Mesendoderm (in vitro differentiated cells): ENCODE measurements around the gene SOHLH1.

ENCODE experiments used
- DNase-seq: peaks from one replicate; pipeline ENCODE4 v3.0.0; 2013
- H2AK5ac ChIP-seq: 2 replicates; pipeline ENCODE4 v1.6.1; 2013; ENCODE audit warnings: low read length, inconsistent platforms
- H2BK120ac ChIP-seq: 2 replicates; pipeline ENCODE4 v1.6.1; 2013; ENCODE audit warnings: low read depth, mild to moderate bottlenecking, low read length, moderate library complexity, mixed read lengths
- H2BK15ac ChIP-seq: replicated peaks from 2 replicates; pipeline ENCODE4 v1.6.1; 2013; ENCODE audit warnings: low read depth, mild to moderate bottlenecking, moderate library complexity
- H2BK5ac ChIP-seq: 2 replicates; pipeline ENCODE4 v1.6.1; 2013; ENCODE audit warnings: low read length, inconsistent platforms
- H3K18ac ChIP-seq: 2 replicates; pipeline ENCODE4 v1.6.1; 2013; ENCODE audit warnings: mild to moderate bottlenecking, low read length, mixed read lengths
- H3K23ac ChIP-seq: one replicate; pipeline ENCODE4 v1.6.1; 2013; ENCODE audit warnings: low read length
- H3K27ac ChIP-seq: 2 replicates; pipeline ENCODE4 v1.5.1; 2013; ENCODE audit warnings: low read depth, mild to moderate bottlenecking, inconsistent platforms, low read length, moderate library complexity
- H3K27me3 ChIP-seq: 2 replicates; pipeline ENCODE4 v1.6.1; 2013; ENCODE audit warnings: low read length, control low read depth, mild to moderate bottlenecking, inconsistent platforms; ENCODE audit not compliant: insufficient read depth, poor library complexity
- H3K36me3 ChIP-seq: 2 replicates; pipeline ENCODE4 v1.6.1; 2013; ENCODE audit warnings: low read length, inconsistent platforms; ENCODE audit not compliant: control insufficient read depth, insufficient read depth
- H3K4ac ChIP-seq: one replicate; pipeline ENCODE4 v1.6.1; 2013; ENCODE audit warnings: low read depth, mild to moderate bottlenecking, low read length, moderate library complexity
- H3K4me1 ChIP-seq: 2 replicates; pipeline ENCODE4 v1.6.1; 2013; ENCODE audit warnings: low read depth, low read length, inconsistent platforms; ENCODE audit not compliant: control insufficient read depth
- H3K4me2 ChIP-seq: 2 replicates; pipeline ENCODE4 v1.6.1; 2013; ENCODE audit warnings: low read length
- H3K4me3 ChIP-seq: 2 replicates; pipeline ENCODE4 v1.5.1; 2013; ENCODE audit warnings: mild to moderate bottlenecking, low read length
- H3K56ac ChIP-seq: one replicate; pipeline ENCODE4 v1.6.1; 2013; ENCODE audit warnings: low read length
- H3K79me1 ChIP-seq: 2 replicates; pipeline ENCODE4 v1.6.1; 2013; ENCODE audit warnings: low read length, inconsistent platforms
- H3K79me2 ChIP-seq: 2 replicates; pipeline ENCODE4 v1.6.1; 2013; ENCODE audit warnings: mild to moderate bottlenecking, low read length; ENCODE audit not compliant: control insufficient read depth, insufficient read depth
- H3K9ac ChIP-seq: 2 replicates; pipeline ENCODE4 v1.6.1; 2013; ENCODE audit warnings: low read length, inconsistent platforms
- H4K5ac ChIP-seq: one replicate; pipeline ENCODE4 v1.6.1; 2013; ENCODE audit warnings: low read length
- H4K8ac ChIP-seq: one replicate; pipeline ENCODE4 v1.6.1; 2013; ENCODE audit warnings: low read depth, mild to moderate bottlenecking, control low read depth, low read length, moderate library complexity
- WGBS: extraction: QIAGEN DNeasy Blood & Tissue Kit; methylation state at CpG from one replicate; pipeline ENCODE4 v1.1.7; 2013; ENCODE audit warnings: low lambda C conversion rate, missing lambda C conversion rate; ENCODE audit not compliant: insufficient coverage; ENCODE audit errors: extremely low coverage; 5-methylcytosine and 5-hydroxymethylcytosine counted together

SOHLH1 gene

GRCh38 chr9:135744333-135745070 is 45.2 kb upstream of the SOHLH1 start:
- Histone ChIP-seq H4K8ac (no peak overlapping the region), H3K27me3 (no peaks in the 10 kb centered on the region), H3K27ac (no peak overlapping the region), H3K23ac (no peak overlapping the region), H2AK5ac (no peak overlapping the region), H2BK15ac (no peak overlapping the region), H3K9ac (no peak overlapping the region), H2BK120ac (no peak overlapping the region), H2BK5ac (no peak overlapping the region), H3K36me3 (no peaks in the 10 kb centered on the region), H3K56ac (no peak overlapping the region), H3K79me1 (no peaks in the 10 kb centered on the region), H3K4me2 (no peak overlapping the region), H3K79me2 (no peaks in the 10 kb centered on the region), H3K4me3 (no peak overlapping the region), H3K4ac (no peak overlapping the region), H4K5ac (no peak overlapping the region), H3K18ac (no peak overlapping the region), H3K4me1 (no peaks in the 10 kb centered on the region)
- DNase-seq = no peak
- no CpG with 5 or more reads among the region's 33 CpGs for WGBS

DNA sequence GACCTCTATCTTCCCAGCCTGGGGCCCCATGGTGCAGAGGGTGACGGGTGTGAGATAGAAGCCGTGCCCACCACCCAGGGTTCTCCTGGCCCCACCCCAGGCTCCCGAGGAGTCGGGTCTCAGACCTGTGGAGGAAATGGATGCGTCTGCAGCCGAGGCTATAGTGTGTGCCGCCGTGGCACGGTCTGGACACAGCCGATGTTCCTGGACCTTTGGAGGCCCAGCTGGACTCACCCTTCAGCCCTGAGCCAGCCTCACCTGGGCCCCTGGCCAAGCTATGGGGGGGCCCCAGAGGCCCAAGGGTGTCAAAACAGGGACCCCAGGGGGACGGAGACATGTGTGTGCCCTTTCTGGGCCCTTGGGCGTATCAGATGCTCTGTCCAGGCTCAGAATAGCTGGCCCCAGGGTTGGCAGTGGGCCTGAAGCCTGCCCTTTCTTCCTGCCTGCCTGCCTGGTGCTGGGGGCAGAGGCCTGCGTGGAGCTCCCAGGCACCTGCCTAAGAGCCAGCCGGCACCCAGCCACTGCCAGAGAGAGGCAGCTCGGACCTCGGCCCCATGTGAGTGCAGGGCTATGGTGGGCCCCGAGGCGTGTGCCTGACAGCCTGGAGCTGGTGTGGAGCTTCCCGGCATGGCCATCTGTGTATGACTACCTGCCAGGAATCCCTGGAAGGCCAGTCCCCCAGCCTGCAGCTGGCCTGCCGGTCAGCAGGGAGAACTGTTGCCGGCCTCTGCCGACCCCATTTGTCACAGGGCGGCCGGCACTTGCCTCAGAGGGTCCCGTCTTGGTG is 44.5 kb upstream of the SOHLH1 start:
- no peaks in the 10 kb centered on the region for H3K36me3 ChIP-seq
- WGBS = no CpG with 5 or more reads among the region's 25 CpGs
- no peak overlapping the region for H3K56ac ChIP-seq
- H3K4me2 ChIP-seq = no peak overlapping the region
- H2BK5ac ChIP-seq = no peak overlapping the region
- no peak overlapping the region for H3K27ac ChIP-seq
- no peak overlapping the region for H4K8ac ChIP-seq
- no peak for DNase-seq
- H4K5ac ChIP-seq = no peak overlapping the region
- H3K4ac ChIP-seq = no peak overlapping the region
- H3K79me2 ChIP-seq = no peaks in the 10 kb centered on the region
- no peak overlapping the region for H3K4me3 ChIP-seq
- H3K23ac ChIP-seq = no peak overlapping the region
- no peaks in the 10 kb centered on the region for H3K4me1 ChIP-seq
- H3K18ac ChIP-seq = no peak overlapping the region
- H2BK15ac ChIP-seq = no peak overlapping the region
- no peak overlapping the region for H3K9ac ChIP-seq
- no peaks in the 10 kb centered on the region for H3K79me1 ChIP-seq
- H2AK5ac ChIP-seq = no peak overlapping the region
- H2BK120ac ChIP-seq = no peak overlapping the region
- no peaks in the 10 kb centered on the region for H3K27me3 ChIP-seq

- H3K79me2 ChIP-seq = no peaks in the 10 kb centered on the region
- no peaks in the 10 kb centered on the region for H3K4me1 ChIP-seq
- H2BK15ac ChIP-seq = no peak overlapping the region
- no peak overlapping the region for H4K5ac ChIP-seq
- no peak overlapping the region for H3K18ac ChIP-seq
- H3K4me2 ChIP-seq = no peak overlapping the region
- H3K27me3 ChIP-seq = no peaks in the 10 kb centered on the region
- no peak for DNase-seq
- no peak overlapping the region for H3K27ac ChIP-seq
- no peak overlapping the region for H3K23ac ChIP-seq
- H2BK120ac ChIP-seq = no peak overlapping the region
- H3K79me1 ChIP-seq = no peaks in the 10 kb centered on the region
- no peak overlapping the region for H3K4me3 ChIP-seq
- no peak overlapping the region for H2AK5ac ChIP-seq
- no peak overlapping the region for H3K4ac ChIP-seq
- no peak overlapping the region for H2BK5ac ChIP-seq
- no peak overlapping the region for H3K56ac ChIP-seq
- H4K8ac ChIP-seq = no peak overlapping the region
- no peaks in the 10 kb centered on the region for H3K36me3 ChIP-seq
- no CpG with 5 or more reads among the region's 14 CpGs for WGBS
- no peak overlapping the region for H3K9ac ChIP-seq
Measured at GRCh38 chr9:135743021-135743420, 43.7 kb upstream of the SOHLH1 start.

- Histone ChIP-seq H3K27me3 (no peaks in the 10 kb centered on the region), H3K4me3 (no peak overlapping the region), H3K23ac (no peak overlapping the region), H3K4me2 (no peak overlapping the region), H2AK5ac (no peak overlapping the region), H3K9ac (no peak overlapping the region), H3K4me1 (no peaks in the 10 kb centered on the region), H3K4ac (no peak overlapping the region), H3K56ac (no peak overlapping the region), H2BK120ac (no peak overlapping the region), H2BK15ac (no peak overlapping the region), H4K5ac (no peak overlapping the region), H2BK5ac (no peak overlapping the region), H3K36me3 (no peaks in the 10 kb centered on the region), H4K8ac (no peak overlapping the region), H3K18ac (no peak overlapping the region), H3K27ac (no peak overlapping the region), H3K79me2 (no peaks in the 10 kb centered on the region), H3K79me1 (no peaks in the 10 kb centered on the region)
- WGBS = no CpG with 5 or more reads among the region's 24 CpGs
- no peak for DNase-seq
Measured at GRCh38 chr9:135741276-135742219, 42.3 kb upstream of the SOHLH1 start.

- Histone ChIP-seq H3K27ac (no peak overlapping the region), H3K18ac (no peak overlapping the region), H2AK5ac (no peak overlapping the region), H3K4me1 (no peaks in the 10 kb centered on the region), H3K79me2 (no peaks in the 10 kb centered on the region), H3K27me3 (no peaks in the 10 kb centered on the region), H3K23ac (no peak overlapping the region), H2BK120ac (no peak overlapping the region), H2BK15ac (no peak overlapping the region), H3K4ac (no peak overlapping the region), H3K36me3 (no peaks in the 10 kb centered on the region), H3K4me2 (no peak overlapping the region), H2BK5ac (no peak overlapping the region), H3K56ac (no peak overlapping the region), H3K4me3 (no peak overlapping the region), H3K79me1 (no peaks in the 10 kb centered on the region), H4K8ac (no peak overlapping the region), H4K5ac (no peak overlapping the region), H3K9ac (no peak overlapping the region)
- DNase-seq = no peak
- WGBS = no CpG with 5 or more reads among the region's 28 CpGs
Measured at GRCh38 chr9:135739271-135740220, 40.3 kb upstream of the SOHLH1 start.
